GM21367 (cell line): Measurements from ENCODE around the gene ATG7.
"Not testable (repeated sequence)": the region's sequence is repeated elsewhere in the genome, so short reads cannot be mapped to it uniquely, and the experiment has no call there.

Source experiments
- ATAC-seq: cut with Tn5 transposase; IDR thresholded peaks from one replicate; pipeline ENCODE4 v1.9.1; 2021; ENCODE audit not compliant: unreplicated experiment

Gene ATG7

GRCh38 chr3:11498646-11499045, 226.4 kb downstream of the ATG7 start:
- no peak for ATAC-seq

- ATAC-seq = no peak
These were observed 226.9 kb downstream of the ATG7 start for GRCh38 chr3:11499144-11499543.

DNA sequence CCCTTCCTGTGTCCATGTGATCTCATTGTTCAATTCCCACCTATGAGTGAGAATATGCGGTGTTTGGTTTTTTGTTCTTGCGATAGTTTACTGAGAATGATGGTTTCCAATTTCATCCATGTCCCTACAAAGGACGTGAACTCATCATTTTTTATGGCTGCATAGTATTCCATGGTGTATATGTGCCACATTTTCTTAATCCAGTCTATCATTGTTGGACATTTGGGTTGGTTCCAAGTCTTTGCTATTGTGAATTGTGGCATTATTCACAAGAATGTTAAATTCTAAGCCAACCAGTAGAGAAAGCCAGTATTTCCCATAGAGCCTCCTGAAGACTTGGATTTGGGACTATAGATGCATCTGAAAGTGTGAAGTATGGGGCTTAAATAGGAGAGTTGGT, 230.2 kb downstream of the ATG7 start:
- not testable (repeated sequence) for ATAC-seq

- ATAC-seq = no peak
These were observed 235.5 kb downstream of the ATG7 start for GRCh38 chr3:11507719-11508118.

GRCh38 chr3:11508346-11509172, 236.4 kb downstream of the ATG7 start:
- no peak for ATAC-seq

GRCh38 chr3:11509173-11510000, 237.2 kb downstream of the ATG7 start:
- no peak for ATAC-seq

- no peak for ATAC-seq
These were observed 237.8 kb downstream of the ATG7 start for GRCh38 chr3:11510001-11510340.

GRCh38 chr3:11510356-11510755, 238.2 kb downstream of the ATG7 start:
- no peak for ATAC-seq

DNA sequence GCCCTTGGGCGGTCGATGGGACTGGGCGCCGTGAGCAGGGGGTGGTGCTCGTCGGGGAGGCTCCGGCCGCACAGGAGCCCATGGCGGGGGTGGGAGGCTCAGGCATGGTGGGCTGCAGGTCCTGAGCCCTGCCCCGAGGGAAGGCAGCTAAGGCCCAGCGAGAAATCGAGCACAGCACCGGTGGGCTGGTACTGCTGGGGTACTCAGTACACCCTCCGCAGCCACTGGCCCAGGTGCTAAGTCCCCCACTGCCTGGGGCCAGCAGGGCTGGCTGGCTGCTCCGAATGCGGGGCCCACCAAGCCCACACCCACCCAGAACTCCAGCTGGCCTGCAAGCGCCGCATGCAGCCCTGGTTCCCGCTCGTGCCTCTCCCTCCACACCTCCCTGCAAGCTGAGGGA, 239.4 kb downstream of the ATG7 start:
- not testable (repeated sequence) for ATAC-seq

- not testable (repeated sequence) for ATAC-seq
These were observed 241.1 kb downstream of the ATG7 start for GRCh38 chr3:11513125-11513816.

DNA sequence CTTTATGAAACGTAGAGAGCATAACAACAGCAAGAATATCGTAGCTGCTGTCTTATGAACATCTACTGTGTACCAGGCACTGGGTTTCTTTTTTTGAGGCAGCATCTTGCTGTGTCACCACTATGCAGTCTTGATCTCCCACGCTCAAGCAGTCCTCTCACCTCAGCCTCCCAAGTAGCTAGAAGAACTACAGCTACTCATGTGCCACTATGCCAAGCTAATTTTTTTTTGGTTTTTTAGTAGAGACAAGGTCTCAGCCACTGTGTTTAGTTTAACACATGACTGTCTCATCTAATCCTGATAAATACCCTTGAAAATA, 241.6 kb downstream of the ATG7 start:
- ATAC-seq = no peak

DNA sequence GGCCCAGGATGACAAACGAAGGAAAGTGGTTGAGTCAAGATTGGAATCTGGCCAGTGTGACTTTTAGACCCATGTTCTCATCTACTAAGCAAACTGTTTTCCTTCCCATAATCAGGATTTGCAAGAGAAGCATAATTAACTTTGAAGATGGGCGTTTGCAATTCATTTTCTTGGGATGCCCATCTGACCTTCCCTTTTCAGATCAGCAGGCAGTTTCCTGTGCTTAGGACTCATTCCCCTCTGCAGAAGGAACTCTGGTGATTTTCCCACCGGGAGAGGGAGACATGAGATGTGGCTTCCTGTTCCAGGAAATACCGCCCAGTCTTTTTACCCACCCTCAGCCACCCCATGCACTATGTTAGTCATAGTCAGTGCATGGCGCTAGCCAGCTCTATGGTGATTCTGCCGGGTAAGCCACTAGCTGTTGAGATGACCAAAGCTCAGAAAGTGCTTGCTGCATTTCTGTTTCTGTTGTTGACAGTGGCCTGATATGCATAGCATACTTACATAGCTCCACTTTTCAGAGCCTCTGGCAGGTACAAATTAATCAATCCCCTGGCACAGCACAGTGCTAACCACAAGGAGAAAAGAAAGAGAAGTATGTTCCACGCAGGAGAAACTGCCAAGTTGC, 242.1 kb downstream of the ATG7 start:
- ATAC-seq = no peak

GRCh38 chr3:11517601-11518000, 245.4 kb downstream of the ATG7 start:
- ATAC-seq = no peak

- ATAC-seq = no peak
These were observed 249.0 kb downstream of the ATG7 start for GRCh38 chr3:11521167-11521566.

DNA sequence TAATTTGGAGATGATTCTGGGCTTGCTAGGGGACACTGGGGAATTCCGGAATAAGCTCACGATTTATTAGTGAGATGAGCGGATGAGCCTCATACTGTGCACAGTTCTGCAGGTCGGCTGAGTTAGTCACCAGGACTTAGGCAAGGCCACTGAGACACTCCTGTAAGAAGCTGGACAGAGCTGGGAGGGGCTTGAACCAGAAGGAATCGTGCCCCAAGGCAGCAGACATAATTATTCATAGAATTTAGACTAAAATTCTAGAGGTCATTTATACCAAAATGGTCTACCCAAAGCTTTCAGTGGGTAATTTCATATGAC, 250.2 kb downstream of the ATG7 start:
- no peak for ATAC-seq

GRCh38 chr3:11522953-11523571, 250.9 kb downstream of the ATG7 start:
- ATAC-seq = no peak

DNA sequence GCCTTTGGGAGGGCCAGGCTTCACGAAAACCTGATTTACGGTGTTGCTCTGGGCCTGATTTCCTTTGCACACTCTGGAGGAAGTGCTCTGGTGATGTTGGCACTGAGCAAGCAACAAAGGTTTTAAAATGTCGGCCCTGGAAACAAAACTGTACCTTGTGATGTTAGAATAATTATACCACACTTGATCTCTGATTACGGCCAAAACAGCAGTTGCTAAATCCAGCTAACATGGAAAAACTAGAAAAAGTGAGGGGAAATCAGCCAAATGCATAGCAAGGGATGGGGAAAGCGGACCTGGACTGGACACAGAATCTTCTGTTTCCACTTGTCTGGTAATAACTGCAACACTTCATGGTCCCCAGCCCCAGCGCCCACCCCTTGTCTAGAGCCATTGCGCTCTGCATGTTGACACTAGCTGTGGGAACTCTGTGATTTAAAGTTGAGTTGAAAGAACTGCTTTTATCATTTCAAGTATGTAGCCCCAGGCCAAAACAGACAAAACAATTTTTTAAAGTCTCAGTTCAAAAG, 251.4 kb downstream of the ATG7 start:
- ATAC-seq = no peak

DNA sequence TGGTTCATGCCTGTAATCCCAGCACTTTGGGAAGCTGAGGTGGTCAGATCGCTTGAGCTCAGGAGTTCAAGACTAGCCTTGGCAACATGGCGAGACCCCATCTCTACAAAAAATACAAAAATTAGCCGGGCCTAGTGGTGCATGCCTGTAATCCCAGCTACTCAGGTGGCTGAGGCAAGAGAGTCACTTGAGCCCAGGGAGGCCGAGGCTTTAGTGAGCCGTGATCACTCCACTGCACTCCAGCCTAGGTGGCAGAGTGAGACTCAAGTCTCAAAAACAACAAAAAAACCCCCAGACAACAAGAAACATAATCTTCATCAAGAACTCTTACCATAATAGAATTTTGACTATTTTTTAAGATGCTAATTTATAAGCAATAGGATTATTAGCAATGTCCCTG, 253.9 kb downstream of the ATG7 start:
- not testable (repeated sequence) for ATAC-seq

DNA sequence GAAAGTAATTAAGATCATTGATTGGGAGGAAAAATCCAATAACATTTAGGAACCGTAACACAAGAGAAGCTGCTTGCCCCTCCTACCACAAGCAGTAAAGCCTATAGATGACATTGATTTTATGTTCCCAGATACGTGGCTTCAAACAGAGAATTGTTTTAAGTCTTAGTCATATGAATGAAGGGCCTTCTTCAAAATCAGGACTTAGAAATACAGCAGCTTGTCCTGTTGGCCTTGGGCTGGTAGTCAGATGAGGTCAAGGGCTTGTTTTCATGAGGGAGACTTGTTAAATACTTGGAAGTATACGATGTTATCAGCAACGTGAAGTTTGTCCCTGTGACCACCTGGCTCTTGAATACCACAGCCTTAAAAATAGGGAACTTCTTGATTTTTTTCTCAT, 257.1 kb downstream of the ATG7 start:
- no peak for ATAC-seq

DNA sequence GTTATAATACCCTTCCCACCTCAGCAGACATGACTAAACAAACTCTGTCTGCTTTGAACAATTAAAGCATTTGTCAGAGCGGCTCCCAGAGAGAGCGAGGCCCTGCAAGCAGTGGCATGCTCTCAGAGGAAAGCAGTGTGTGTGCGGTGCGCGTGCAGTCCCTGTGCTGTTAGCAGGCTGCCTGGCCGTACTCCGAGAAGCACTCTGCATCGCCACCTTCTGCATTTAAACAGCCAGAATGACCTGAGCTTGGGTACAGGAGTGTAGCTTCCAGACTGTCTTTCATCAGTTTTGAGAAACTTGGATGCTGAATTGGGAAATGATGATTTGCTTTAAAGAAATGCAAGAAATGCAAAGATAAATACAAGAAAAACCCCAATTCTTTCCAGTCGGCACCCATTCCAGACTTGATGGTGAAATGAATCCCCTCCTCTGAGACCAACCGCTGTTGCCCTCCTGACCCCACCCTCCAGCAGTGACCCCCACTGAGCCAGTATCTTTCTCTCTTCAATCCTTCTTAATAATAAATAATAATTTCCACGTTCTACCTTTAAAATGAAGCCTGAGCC, 258.0 kb downstream of the ATG7 start:
- no peak for ATAC-seq
